Cerebellar nuclear complex (tissue), 1 donor: Measurements from ENCODE around the gene SOBP.

Experiments used
- DNase-seq, 2 experiments: peaks; one replicate each; lab custom pipeline; 2025; lab: John Stamatoyannopoulos, UW

SOBP gene

DNA sequence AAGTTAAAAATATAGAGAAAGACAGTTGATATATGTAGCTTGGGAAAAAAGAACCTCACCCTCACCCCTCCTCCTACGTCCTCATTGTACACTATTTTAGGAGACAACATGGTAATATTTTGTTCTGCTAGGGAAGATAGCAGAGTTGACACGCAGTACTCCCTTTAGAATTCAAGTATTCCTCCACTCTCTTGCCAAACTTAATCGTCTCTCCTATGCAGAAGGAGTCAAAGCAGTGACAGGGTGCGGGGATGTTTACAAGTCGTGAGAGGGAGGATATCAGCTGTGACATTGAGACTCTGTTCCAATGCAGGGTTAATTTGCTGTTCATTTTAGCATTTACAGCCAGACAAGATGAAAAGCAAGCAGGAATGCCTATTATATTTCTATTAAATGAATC, 97.5 kb downstream of the SOBP start:
- DNase-seq = no peak

DNA sequence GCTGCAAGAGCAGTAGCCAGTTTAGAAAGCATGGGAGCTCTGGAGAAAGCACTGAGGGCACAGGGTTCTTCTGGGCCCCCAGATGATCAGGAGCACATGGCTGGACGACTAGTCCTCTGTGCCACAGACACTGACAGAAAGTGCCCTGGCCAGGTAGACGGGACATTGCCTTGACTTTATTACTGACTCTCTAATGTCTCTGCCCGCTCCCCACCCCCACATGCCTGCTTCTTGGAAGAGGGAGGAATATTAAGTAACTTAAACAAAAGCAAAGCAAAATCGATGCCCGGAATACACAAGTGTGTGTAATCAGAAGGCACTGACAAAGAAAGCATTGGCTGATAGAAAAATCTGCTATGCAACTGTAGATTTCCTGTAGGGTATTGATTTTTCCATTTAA, 99.3 kb downstream of the SOBP start:
- no peak for DNase-seq

DNA sequence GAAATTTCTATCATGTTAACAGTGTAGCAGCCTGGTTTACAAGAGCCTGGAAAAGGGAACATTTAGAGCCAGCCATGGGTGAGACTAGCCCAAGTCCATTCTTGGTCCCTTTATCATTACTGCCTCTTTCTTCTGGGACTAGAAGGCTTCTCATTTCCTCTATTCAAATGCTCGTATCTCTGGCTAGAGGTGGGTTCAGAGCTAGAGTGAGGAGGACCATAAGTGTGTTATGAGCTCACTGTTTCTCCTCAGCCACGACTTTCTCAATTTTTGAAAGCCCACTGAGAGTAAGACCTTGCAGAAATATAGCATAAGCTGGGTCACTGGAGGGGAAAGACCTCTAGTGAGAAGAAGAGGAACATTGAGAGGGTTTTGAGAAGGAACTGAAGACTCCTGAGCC, 100.0 kb downstream of the SOBP start:
- no peak for DNase-seq

DNA sequence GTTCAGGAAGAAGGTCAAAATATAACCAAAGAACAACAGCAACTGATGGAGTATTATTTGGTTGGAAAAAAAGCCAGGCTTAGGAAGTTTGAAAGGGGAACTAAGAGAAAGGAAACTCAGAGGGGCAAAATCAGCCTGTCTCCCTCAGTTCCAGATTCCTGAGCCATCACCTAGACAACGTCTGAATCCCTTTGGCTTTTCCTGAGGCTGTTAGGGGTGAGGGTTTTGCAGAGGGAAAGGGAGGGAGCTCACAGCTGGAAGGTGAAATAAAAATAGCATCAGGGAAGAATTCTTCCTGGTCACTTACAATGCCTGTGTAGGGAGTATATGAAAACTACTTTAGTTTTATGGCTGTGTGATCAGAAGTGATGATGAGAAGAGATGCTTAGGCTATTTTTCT, 100.5 kb downstream of the SOBP start:
- DNase-seq = no peak

DNA sequence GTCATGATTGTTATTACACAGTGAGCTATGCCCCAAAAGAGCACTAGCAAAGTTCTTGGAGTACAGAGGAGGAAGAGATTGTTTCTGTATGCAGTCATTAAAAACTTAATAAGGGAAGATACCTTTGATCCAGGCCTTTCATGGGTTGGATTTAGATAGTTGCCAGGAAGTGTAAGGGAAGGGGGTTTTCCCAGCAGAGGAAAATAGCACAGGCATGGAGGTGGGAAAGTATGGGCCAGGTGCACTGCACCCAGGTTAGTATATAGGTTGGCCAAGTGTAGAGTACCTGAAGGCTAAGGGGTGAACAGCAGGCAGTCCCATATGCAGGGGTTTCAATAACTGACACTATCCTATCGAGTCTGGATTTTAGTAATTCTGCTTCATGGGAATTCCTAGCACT, 101.4 kb downstream of the SOBP start:
- DNase-seq = no peak

DNA sequence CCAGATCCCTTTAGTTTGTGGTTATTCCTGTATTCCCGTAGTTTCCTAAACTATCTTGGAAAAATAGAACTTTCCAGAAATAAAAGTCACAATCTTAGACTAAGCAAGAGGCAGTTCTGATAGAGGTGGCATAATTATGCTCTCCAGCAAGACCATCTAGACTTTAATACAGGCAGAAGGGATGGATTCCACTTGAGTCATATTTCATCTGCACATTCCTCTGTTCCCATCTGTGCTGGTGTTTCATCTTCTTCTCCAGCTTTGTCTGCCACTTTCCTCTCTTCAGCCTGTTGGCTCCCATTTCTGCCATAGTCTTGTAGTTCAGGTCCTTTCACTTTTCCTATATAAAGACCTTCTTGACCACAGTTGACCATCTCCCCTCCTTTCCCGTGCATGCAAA, 102.9 kb downstream of the SOBP start:
- DNase-seq = no peak

DNA sequence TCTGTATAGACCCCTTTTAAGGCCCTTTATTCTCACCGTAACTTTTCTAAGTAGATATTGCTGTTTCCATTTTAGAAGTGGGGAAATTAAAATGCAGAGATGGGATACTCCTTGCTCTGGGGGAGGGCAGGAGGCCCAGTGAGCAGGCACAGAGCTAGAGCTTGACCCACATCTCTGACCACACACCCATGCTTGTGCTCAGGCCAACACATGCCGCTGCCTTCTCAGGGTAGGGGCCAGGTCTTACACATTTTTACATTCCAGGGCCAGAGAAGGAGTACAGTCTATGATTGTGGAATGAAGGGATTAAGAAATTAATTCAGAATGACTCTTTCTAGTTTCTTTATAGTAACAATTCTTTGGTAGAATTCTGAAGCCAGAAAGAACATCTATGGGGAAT, 104.8 kb downstream of the SOBP start:
- DNase-seq = no peak

DNA sequence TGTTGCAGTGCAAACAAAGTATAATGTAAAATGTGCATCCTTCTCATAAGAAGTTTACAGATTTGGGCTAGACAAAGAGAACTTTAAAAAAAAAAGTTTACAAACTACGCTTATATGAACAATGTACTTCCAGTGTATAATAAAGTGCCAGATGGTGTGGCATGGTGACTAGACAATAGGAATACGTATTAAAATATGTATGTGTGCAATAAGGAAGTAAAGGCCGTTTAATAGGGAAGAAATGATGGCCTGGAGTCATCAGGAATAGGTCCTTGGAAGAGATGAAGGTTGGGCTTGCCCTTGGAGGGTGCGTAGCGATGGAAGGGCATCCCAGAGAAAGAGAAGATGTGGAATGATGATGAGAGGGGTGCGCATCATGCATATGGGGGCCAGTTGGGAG, 108.2 kb downstream of the SOBP start:
- DNase-seq = no peak

DNA sequence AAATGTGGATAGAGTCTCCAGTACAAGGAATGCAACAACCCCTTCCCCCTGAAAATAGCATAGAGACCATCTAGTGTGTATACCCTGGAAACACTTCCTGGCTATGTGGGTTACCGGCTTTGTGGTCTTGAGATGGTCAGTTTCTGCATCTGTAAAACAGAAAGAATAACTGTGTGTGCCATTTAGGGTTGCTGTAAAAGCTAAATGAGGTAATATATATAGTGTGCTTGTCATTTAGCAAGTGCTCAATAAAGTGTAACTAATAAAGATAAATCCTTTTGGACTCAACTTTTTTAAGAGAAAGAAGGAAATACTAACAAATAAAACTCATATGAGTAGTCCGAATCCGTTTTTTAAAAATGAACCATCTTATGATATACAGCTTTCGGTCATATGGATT, 109.1 kb downstream of the SOBP start:
- no peak for DNase-seq

DNA sequence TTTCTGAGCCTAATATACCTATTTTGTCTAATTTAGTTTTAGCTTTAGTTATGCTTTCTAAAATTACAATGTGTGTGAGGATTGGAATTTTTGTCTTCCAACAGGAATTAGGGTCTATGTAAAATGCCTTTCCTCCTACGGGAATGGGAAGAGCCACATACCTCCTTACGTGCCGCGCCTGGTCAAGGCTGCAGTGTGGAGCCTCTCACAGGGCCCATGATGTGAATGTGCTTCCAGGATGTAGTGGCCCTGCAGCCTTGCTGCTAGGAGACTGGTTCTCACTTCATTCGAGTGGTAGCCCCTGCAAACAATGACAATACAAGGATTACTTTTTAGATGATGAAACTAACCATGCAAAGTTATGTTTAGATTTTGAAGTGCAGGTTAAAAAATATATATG, 110.2 kb downstream of the SOBP start:
- DNase-seq = no peak

DNA sequence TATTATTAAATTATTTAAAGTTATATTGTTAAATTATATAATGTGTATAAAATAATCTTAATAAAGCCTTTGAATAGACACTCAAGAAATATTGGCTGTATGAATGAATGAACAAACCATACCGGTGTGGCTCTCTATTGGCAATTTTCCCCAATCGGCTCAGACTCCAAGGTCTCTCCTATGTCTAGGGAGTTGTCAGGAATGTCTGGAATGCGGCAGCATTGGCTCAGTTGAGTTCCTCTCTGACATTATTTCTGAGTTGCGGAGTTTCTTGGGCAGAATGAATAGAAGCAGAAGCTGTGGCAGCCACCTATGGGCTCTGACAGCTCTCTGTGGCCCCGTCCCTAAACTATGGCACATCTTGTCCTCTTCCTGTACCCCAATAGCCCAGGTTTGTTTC, 111.0 kb downstream of the SOBP start:
- DNase-seq = no peak

DNA sequence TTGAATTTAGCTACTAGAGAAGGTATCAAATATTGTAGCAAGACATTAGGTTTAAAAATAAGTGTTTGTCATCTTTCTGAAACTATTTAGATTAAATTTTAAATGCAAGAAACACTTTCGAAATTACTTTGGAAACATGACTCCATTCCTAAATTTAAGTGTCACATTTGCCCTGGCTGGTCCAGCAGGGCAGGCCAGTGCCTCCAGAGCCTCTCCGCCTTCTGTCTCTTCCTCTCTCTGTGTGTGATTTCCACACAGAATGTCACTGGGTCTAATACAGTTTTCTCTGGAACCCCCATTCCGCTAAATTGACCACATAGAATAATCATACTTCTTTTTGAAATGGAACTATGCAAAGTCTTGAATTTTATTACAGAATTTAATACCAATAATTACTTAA, 111.5 kb downstream of the SOBP start:
- no peak for DNase-seq

DNA sequence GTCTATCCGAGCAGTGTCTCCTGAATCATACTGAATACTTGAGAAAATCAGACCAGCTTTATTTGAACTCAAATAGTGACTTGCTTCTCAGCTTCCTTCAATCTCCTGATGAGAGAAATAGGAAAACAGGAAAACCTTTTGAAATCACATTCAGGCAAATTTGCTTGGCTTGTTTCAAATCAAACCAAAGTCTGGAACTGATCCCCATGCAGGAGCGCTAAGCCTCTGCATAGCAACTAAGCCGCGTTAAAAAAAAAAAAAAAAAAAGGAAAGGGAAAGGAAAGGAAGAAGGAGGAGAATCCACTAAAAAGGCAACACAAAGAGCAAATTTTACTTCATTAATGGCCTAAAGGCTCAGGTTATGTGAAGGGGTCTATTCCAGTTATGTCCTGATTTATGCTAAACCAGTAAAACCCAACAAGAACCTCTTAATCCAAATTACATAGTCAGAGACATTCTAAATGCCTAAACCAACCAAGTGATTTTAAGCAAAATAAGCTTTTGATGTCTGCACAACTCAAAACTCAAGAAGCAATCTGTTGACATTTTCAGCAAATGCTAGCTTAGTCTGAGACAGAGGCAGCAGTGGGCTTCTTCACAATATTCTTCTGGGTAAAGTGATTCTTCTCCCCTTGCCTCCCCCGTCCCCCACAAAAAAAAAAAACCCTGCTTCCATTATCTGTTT, 112.5 kb downstream of the SOBP start:
- no peak for DNase-seq

DNA sequence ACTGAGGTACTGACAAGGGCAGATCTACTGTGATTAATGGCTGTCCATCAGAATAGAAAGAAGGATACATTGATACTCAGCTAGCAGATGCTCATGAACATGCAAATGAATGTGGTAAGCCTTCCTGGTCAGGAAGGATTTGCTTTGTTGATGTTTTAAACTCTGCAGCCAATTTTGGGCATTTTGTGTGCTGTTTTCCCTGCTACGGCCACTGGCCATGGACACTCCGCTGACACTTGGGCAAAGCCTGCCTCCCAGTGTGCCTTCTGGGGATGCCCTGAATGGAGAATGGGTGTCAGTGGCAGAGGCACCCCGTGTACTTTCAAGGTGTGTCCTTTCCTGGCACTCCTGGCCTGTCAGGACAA, 113.1 kb downstream of the SOBP start:
- DNase-seq = no peak

DNA sequence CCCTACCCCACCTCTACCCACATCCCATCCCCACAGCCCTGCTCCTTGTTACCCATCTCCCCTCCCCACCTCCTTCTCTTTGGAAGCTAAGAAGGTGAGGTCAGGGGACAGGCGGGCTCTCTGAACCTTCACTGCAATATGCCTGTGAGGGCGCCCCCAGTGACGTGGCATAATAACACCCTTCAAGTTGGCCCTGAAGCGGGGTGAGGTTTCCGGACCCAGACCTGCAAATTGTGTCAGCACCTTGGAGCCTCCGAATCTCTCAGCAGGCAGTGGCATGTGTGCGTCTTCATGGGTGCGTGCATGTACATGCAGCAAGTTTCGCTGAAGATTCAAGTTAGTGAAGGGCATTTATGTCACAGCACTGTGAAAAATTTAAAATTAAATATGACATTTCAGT, 114.6 kb downstream of the SOBP start:
- DNase-seq = no peak

DNA sequence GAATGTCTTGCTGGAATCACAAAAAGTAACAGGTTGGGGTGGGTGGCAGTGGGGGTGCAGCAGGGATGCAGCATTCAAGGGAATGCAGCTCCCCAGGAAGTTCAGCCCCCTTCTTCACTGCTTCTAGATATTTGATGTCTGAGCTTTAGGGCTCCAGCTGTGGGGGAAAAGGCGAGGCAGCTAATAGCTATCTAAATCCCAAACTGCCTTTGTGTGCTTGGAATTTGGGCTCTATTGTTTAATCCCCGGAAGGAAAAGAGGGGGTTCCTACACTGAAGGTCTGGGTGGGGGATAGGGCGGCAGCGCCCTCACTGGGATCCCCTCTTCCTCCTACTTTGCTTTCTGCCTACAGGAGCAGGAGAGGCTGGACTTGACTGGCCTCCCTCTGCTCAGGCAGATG, 116.5 kb downstream of the SOBP start:
- no peak for DNase-seq

DNA sequence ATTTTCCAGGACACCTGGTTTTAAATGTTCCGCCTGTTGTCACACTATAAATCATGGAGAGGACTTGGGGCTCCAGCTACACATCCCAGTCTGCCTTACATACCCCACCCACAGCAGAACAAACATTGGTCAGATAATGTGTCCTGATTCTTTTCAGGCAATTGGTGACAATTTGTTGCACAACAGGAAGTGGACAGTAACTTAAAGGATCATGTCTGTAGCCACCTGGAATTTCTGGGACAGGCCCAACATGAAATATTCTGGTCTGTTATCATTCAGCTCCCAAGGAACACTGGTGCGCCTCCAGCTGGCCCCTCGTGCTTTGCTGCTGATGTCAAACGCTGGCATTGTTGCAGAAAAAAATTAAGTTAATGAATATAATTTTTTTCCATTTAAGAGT, 117.2 kb downstream of the SOBP start:
- DNase-seq = no peak

DNA sequence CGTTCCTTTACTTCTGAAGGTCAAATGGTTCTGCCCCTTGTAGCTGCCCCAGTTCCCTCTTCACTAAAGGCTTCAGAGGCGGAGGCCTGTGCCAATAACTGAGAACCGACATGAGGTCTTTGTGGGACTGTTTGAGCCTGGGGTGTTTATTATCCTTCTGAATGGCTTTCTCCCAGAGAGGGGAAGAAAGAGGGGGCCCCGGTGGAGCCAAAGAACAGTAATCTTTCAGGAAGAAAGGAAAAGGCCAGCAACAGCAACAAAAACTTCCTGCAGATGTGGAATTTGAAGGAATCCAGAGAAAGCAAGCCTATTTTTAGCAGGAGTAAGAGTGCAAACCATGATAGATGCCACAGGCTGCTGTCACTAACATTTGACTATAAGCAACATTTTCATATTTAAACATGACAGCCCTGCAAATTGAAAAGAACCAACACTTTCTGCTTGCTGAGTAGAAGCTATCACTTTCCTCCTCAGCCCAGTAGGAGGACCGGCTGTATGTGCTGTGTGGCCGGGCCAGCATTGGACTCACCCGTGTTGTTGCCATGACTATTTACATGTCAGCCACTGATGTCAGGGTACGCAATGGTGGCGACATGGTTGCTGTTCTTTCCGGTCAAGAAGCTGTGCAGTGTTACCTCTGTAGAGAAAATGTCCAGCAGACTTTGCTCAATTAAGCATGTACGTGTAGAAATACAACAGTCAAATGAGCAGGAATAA, 121.3 kb downstream of the SOBP start:
- no peak for DNase-seq

DNA sequence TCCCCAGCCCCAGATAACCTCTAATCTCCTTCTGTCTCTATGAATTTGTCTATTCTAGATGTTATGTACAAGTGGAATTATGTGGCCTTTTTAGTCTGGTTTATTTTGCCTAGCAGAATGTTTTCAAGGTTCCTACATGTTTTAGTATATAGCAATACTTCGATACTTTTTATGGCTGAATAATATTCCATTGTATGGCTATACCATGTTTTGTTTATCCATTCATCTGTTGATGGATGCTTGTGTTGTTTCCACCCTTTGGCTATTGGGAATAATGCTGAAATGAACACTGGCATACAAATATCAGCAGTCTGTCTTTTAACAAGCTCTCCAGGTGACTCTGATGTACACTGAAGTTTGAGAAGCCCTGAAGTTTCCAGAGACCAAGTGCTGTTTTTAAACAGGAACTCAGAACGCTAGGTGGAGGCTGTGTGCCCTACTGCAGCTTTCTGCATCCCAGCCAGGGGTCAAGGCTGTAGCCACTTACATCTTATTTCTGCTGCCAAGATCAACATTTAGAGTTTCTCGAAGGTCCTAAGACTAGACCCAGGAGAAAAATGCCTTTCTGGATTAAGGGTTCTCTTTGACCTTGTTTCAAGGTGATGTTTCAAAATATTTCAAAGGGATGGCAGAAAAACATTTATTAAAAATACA, 123.0 kb downstream of the SOBP start:
- no peak for DNase-seq

DNA sequence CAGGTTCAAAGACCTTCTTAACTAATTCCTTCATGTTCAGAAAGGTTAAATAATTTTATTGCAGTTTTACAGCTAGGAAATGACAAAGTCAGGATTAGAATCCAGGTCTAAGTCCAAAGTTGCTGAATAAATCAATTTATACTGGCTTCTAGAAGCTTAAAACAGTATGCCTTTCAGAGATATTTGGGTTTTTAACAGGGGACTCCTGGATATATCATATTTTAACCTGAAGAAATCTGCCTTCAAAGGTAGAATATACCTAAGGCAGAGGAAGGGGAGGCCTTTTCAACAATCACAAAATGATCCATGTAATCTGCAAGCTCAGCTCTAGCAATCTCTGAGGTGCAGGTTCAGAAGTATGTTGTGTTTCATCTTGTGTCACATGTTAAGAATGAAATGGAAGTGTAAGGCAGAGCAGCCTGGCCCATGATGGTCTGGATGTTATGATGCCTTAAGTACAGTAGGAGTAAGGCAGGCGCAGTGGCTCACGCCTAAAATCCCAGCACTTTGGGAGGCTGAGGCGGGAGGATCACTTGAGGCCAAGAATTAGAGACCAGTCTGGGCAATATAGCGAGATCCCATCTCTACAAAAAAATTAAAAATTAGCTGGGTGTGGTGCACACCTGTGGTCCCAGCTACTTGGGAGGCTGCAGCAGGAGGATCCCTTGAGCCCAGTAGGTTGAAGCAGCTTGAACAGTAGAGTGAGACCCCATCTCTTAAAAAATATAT, 123.9 kb downstream of the SOBP start:
- no peak for DNase-seq

DNA sequence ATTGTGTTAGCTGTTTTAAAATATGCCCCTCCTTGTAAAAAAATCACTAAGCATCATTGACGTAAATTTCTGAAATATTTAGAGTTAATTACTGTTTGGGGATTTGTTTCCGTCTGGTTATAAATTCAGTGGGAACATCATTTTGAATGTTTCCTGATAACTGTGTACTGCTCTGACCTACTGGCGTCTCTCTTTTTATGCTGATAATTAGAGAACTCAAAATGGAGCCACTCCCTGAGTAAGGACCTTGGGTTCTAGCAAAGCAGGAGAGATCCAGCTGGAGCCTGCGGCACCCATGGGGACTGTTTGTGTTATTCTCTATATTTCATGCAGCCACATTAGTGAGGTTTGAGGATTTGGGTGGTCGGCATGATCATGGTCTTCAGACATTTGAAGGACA, 124.9 kb downstream of the SOBP start:
- no peak for DNase-seq

DNA sequence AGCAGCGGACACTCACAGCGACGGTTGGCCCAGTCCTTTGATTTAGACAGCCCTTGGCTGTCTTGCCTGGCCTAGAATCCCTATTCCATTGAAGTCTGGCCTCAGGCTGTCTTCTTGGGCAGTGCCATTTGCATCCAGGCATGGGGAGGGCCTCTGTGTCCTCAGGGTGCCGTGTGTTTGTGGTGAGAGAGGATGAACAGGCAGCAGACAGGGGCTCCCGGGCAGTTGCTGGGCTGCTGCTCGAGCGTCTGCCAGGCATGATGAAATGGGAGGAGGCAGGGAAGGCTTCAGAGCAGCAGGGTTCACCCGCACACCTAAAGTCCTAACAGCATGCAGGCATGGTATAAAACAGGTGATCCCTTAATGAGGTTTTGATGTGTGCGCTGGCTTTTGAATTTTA, 126.9 kb downstream of the SOBP start:
- DNase-seq = no peak

DNA sequence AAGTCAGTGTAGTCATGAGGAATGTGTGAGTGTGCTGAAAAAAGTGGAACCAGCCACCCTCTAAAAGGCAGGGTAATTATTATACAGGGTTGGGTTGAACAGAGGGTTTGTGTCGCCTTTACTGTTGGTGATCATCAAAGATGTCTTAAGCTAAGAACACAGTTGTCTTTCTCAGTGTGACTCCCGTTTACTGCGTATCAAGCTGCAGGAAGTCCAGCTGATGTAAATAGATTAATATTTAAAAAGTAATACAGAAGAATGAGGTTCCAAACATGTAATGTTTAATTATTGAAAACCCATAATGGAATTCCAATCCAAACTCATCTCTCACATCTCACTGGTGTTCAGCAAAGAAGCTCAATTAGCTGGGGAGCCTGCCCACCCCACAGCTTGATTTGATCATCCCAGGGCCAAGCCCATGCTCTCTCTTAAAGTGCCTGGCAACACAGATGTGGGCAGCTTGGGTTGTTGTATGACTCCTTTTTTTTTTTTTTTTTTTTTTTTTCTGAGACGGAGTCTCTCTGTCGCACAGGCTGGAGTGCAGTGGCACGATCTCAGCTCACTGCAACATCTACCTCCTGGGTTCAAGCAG, 127.5 kb downstream of the SOBP start:
- no peak for DNase-seq
